ENCODE measurements around the gene TTLL1. TPM values are rescaled to one million over a fixed set of nuclear protein-coding genes. Genes with fewer than 3 reads are reported as not detected.
A peak's percentile ranks its signal among the peaks of the same experiment; 100 is the strongest.
"Not testable (repeated sequence)": the region's sequence is repeated elsewhere in the genome, so short reads cannot be mapped to it uniquely, and the experiment has no call there.

The TTLL1 gene
- total RNA-seq, 1 experiment from 2014 or later, result 9.6 TPM

DNA sequence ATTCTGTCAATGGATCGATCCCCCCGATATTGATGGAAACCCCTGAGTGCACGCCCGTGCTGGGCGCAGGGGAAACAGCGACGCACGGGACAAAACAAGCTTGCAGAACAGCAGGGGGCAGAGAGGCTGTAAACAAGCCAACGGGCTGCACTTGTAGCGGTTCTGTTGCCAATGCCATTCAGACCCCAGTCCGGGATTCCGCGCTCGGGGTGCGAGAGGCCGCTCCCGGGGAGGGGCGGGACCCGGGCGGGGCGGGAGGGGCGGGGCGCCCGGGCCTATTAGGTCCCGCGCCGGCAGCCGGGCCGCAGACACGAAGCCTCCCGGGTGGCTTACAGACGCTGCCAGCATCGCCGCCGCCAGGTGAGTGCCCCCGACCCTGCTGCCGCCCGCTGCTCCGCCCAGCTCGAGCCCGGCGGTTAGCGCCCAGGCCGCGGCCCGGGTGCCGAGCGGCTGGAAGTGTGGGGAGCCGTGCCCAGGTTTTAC lies 21.3 kb upstream of the TTLL1 start, which contains the start of gene BIK:
Gene BIK (plus strand): TSS at position 307 of the 483 bp plus-strand sequence. CDS start 13,273 bp downstream, outside the sequence.
- DNase-seq (ENCODE audit: low read depth), result peak; percentile 51

DNA sequence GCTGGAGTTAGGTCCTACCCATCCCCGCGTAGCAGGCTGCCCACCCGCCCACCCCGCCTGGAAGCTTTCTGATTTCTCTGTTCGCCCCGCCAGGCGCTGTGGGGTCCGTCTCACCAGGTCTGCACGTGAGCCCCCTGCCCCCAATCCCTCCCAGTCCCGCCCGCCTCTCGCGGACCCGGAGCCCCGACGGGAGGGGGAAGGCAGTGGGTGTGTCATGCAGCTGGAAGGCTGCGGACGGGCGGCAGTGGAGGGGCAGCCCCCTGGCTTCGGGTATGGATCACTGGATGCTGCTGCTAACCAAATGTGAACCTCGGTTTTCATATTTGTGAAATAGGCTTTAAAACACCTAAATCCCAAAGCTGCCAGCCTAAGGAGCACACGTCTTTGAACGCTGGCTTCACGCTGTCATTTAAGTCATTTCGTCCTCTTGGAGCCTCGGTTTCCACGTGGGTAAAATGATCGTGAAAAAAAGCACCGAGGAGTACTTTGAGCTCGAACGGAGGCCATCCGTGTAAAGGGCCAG lies 20.8 kb upstream of the TTLL1 start:
- no peak for DNase-seq (ENCODE audit: low read depth)

DNA sequence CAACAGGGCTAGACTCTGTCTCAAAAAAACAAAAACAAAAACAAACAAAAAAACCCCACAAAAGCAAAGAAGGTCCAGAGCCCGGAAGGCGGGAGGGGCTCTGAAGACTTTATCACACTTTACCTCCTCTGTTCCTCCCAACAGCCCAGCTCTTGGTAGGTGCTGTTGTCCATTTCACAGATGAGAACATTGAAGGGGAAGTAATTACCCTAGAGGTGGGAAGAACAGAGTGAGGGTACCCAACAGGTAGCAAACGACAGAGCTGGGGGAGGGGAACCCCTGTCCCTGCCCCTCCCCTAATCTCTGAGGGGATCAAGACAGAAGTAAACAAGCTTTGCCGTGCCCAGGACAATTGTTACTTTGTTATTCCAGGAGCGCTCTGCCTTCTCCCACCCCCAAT lies 20.3 kb upstream of the TTLL1 start:
- DNase-seq (ENCODE audit: low read depth), result no peak

DNA sequence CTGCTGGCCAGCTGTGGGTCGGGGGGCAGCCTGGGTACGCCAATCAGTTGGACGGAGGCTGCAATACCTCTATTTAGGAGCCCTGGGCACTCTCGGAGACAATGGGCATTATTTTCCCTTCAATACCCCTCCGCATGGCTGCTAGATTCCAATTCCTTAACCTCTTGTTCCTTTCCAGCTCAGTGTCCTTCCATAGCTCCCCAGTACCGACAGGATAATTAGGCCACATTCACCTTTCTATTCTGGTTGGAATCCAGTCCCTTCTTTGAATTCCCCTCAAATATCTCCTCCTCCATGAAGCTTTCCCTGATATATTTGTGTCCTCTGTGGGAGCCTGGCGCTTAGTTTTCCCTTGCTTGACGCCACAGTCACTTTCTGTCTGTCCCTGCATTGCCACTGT lies 17.1 kb upstream of the TTLL1 start:
- DNase-seq (ENCODE audit: low read depth), result no peak

DNA sequence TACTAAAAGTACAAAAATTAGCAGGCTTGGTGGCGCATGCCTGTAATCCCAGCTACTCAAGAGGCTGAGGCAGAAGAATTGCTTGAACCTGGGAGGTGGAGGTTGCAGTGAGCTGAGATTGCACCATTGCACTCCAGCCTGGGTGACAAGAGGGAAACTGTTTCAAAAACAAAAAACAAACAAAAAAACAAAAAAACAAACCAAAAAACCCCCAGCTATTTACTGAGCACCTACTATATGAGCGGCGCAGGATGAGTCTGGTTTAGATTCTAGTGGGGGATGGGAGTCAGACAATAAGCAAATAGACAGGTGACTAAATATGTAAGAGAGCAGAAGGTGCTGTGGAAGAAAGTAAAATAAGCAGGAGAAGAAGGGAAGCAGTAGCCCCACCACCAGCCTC lies 15.8 kb upstream of the TTLL1 start:
- not testable (repeated sequence) for DNase-seq (ENCODE audit: low read depth)

DNA sequence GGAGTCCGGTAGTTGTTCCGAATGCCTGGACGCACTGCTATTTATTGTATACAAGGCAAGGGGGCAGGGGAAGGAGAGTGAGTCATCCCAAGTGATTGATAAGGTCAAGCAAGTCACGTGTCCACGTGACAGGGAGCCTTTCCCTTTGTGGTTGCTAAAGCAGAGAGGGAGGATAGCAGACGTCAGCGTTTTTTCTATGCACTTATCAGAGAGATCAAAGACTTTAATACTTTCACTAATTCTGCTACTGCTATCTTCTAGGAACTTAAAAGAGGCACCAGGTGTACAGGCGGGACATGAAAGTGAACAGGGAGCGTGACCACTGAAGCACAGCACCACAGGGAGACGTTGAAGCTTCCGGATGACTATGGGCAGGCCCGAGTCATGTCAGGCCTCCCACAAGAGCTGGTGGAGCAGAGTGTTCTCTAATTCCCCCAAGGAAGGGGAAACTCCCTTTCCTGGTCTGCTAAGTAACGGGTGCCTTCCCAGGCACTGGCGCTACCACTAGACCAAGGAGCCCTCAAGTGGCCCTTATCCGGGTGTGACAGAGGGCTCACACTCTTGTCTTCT lies 14.9 kb upstream of the TTLL1 start:
- DNase-seq (ENCODE audit: low read depth), result peak; percentile 30

DNA sequence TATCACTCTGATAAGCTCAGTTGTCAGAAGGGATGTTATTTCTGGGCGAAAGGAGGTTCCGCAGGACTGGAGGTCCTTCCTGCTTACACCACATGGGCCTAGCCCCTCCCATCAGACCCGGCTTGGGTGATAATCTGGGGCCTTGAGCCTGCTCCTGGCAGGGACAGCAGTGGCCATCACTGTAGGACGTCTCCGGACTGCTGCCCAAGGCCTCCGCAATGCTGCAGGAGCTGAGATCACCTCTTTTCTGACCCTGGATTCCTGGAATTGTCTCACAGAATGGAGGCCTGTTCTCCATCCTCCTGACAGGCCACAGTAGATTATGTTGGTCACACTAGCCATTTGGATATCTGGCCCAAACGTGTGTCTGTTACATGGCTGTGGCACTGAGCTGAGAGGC lies 12.1 kb upstream of the TTLL1 start:
- no peak for DNase-seq (ENCODE audit: low read depth)

DNA sequence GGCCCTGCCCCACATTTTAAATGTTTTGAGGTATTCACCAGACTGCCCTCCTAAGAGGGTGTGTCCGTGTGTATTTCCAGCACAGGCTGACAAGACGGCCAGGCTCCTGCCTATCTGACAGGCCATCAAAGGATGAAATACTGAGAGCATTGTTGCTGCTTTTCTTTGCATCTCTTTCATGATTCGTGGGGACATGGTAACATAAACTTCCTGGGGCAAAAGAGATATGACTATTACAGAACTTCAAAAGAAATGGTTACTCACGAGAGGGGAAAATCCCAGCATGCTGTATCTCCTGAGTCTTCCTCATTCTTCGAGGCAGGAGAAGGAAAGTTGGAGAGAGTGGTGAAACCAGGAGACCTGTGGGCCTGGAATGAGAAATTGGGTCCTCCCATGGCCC lies 11.0 kb upstream of the TTLL1 start:
- DNase-seq (ENCODE audit: low read depth), result peak; percentile 33

DNA sequence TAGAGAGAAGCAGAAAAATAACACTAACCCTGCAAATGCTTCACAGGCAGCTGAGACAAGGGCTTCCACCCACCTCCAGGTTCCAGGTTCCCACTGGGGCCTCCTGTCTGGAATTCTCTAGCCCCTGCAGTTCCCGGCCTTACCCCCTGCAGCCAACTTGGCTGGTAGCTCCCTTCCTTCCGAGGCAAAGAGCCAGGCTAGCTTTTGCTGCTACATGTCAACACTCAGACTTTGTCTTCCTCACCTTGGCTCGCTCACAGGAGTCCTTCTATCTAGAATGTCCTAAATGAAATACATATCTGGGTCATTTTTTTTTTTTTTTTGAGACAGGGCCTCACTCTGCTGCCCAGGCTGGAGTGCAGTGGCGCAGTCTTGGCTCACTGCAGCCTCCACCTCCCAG lies 9.9 kb upstream of the TTLL1 start:
- no peak for DNase-seq (ENCODE audit: low read depth)

DNA sequence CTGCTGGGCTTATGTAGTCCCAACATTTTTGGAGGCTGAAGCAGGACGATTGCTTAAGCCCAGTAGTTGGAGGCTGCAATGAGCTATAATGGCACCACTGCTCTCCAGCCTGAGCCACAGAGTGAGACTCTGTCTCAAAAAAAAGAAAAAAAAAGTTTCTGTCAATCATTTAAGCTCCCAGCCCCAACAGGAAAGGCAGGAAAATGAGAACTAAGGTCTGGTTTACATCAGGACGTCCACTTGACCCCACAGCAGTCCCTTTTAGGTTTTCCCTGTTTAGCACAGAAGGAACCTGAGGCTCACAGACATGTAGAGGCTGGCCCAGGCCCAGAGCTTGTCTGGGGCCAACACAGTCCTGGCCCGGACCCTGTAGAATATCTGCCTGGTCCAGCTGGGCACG lies 9.2 kb upstream of the TTLL1 start:
- DNase-seq (ENCODE audit: low read depth), result no peak

DNA sequence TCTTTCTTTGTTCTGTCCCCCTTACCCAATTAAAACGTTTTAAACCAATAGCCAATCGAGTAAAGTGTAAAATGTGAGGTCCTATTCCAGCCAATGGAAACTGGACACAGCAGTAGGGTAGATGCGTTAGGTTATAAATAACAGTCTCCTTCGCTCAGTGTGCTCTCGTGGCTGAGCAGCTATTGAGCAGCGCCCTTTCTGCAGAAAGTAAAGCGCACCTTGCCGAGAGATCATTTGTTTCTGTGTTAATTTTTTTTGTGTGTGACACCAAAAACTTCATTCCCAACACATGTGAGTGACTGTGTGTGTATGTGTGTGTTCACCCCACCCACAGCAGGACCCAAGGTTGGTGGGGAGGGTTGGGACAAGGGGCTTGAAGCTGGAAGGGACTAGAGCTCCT lies 7.2 kb upstream of the TTLL1 start:
- no peak for DNase-seq (ENCODE audit: low read depth)

DNA sequence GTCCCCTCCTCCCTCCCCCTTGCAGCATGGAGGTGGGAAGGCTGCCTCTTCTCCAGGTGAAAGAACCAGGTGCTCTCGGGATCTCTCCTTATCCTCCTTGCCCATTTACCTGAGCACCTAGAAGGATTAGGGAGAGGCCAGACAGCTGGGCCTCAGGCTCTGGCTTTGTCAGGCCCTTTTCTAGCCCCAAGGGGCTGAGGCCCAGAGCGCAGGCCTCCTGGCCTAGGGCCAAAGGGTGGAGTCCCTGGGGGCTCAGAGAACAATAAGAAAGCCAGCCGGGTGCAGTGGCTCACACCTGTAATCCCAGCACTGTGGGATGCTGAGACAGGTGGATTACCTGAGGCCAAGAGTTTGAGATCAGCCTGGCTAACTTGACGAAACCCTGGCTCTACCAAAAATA lies 5.4 kb upstream of the TTLL1 start:
- DNase-seq (ENCODE audit: low read depth), result no peak

DNA sequence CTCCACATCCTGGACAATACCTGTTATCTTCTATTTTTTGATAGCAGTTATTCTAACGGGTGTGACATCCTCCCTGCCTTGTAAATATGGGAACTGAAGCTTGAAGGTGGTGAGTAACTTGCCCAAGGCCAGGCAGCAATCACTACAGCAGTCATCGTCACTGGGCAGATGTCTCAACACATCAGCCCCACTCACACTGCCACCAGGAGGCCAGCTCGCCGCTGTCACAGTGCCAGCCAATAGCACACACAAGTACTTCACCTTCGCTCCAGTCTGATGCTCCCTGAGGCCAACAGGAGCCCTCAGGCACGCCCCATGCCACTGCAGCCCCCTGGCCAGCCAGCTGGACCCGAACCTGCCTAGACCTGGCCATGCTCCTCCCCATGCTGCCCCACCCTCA lies 4.9 kb upstream of the TTLL1 start:
- DNase-seq (ENCODE audit: low read depth), result peak; percentile 61

DNA sequence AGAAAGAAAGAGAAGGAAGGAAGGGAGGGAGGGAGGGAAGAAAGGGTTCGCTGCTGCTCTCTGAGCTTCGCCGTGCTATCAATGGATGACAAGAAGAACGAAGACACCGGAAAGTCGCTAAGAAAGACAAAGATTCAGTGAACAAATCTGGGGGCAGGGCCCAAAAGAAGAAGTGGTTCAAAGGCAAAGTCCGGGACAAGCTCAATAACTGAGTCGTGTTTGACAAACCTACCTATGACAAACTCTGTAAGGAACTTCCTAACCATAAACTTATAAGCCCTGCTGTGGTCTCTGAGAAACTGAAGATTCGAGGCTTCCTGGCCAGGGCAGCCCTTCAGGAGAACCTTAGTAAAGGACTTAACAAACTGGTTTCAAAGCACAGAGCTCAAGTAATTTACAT lies 2.9 kb upstream of the TTLL1 start:
- no peak for DNase-seq (ENCODE audit: low read depth)

DNA sequence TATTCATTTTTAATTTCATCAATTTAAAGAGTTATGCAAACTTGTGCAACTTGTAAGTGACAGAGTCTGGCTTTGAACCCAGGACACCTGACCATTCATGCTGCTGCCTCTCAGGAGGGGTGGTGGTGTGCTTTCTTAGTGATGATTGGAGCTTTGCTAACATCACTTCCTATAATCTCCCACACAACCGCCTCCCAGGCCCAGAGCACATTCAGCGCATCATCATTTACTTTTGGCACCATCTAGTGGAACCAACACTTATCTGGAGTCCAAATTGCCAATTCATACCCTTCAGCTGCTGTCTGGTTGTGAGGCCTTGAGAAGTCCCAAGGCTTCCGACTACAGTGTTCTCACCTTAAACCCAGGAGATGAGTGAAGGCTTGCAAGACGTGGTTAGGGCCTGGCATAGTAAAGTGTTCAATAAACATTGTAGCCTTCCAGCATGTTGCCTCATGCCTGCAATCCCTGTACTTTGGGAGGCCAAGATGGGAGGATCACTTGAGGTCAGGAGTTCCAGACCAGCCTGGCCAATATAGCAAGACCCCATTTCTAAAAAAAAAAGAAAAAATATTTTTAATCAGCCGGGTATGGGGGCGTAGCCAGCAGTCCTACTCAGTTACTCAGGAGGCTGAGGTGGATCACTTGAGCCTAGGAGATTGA lies 1.1 kb upstream of the TTLL1 start:
- peak; percentile 86 for DNase-seq (ENCODE audit: low read depth)

DNA sequence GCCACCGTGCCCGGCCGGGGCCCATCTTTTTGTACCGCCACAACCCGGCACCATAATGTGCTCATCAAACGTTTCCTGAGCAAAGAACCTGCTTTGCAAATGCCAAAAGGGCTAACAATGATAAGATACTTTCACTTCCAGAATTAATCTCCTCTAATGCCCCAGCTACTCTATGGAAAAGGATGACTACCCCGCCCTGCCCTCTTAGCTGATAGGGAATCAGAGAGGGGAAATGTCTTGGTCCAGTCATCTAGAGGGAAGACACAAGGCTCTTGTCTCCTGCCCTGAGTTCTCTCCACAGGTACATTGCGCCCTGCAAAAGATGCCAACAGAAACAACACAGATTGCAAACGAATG lies 586 bp downstream of the TTLL1 start:
- peak; percentile 23 for DNase-seq (ENCODE audit: low read depth)

DNA sequence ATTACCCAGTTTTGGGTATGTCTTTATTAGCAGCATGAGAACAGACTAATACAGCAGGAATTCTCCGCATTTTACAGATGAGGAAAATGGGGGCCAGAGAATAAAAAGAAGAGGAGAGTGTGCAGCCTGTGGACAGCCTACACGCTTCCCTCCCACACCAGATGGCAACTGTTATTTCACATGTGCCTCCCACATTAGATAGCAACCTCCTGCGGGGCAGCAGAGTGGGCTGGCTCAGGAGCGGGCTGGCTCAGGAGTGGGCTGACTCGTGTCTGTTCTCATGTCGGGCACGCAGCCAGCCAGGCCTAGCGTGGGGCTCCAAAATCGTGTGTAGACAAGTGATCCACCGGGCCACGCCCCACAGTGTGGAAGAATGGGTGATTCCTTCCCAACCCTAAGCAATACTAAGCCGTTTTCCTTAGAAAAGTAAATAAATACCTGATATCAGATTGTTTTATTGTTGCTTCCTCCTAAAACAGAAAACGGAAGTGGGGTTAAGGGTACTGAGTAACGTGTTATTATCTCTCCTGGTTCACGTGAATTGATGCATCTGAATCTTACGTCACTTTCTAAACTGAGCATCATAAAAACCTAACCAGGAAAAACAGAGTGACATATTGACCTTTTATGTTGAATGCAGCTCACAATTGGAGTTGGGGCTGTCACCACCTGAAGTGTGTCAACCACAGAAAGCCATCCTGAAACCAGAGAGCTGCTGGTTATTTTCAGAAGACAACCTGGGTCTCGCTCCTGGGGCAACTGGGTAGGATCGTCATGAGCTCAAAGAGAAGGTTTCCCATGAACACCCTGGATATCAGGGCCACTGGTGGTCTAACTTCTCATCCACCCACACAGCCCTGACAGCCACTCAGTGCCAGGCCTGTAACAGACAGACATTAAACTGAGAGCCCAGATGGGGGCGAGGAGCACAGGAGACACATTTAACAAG lies 3.3 kb downstream of the TTLL1 start:
- no peak for DNase-seq (ENCODE audit: low read depth)

DNA sequence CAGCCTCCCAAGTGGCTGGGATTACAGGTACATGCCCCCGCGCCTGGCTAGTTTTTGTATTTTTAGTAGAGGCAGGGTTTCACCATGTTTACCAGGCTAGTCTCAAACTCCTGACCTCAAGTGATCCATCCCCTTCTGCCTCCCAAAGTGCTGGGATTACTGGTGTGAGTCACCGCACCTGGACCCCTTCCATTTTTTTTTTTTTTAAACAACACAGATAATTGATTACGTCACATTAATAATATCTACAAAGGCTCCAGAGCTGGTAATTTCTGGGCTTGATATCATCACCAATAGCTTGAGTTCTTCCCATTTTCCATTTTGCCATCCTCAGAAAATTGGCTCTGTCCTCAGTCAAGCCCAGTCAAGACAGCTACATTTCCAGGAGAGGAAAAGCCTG lies 7.2 kb downstream of the TTLL1 start:
- peak; percentile 30 for DNase-seq (ENCODE audit: low read depth)

DNA sequence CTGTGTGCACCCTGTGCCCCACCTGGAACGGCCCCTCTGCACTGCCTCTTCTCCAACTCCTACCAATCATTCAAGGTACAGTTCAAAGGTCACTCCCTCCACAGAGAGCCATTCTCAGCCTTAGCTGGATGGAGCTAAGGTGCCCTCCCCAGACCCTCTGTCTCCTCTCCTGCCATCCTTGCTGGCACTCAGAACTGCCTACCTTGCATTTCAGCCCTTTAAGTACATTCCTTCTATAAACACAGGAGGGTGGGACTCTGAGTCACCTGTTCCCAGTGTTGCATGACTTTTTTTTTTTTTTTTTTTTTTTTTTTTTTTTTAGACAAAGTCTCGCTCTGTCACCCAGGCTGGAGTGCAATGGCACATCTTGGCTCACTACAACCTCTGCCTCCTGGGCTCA lies 8.6 kb downstream of the TTLL1 start:
- no peak for DNase-seq (ENCODE audit: low read depth)

DNA sequence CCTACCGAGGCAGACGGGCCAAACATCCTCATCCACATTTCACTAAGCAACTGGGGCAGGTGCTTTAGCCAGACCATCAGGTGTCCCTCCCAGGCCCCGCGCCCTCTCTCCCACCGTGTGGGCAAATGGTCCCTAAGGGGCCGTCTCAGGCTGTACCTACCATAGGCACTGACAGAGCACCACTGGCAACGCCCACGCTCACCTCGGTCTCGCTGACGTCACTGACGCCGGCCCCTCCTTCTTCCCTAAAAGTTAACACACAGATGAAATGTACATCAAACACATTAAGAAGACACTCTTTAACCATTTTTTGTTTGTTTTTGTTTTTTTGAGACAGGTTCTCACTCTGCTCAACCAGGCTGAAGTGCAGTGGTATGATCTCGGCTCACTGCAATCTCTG lies 9.4 kb downstream of the TTLL1 start:
- no peak for DNase-seq (ENCODE audit: low read depth)

DNA sequence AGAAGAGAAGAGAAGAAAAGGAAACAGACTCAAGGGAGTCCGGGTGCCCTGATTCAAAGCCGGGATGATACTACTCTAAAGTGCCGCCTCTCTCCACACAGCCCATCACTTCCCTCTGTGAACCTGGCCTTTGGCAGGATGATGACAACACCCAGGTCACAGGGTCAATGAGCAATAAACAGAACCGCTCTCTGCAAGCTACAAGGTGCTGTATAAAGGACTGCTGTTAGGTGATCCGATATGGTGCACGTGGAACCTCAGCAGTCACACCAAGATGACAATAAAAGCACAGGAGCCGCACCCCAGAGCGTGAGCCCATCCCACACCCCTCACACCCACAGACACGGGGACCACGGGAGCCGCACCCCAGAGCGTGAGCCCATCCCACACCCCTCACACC lies 10.7 kb downstream of the TTLL1 start:
- DNase-seq (ENCODE audit: low read depth), result no peak

DNA sequence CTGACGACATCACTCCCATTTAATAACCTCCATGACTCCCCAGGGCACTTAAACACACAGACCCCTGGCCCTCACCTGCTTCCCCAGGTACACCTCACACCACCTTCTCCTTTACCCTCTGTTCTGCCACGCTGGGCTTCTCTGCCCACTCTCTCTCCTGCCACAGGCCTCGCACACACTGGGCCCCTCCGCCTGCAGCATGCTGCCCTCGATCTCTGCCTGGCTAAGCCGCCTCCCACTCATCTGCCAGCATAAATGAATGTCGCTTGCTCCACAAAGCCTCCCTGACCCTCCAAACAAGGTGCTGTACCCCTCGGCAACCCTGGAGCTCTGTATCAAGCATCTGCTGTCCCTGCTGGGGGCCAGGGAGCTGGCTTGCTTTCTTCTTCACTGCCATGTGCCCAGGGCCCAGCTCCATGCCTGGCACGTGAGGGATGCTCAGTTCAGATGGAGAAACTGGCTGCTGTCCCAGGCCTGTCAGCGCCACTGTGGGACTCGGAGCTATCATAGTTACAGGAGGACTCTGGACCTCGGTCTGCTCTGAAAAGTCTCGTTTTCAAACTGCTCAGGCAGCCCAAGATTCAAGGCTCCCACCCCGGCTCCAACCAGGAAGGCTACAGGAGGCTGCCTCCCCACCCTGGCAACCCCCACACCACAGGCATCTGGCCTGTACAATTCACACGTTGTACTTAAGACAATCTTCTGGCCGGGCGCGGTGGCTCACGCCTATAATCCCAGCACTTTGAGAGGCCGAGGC lies 11.9 kb downstream of the TTLL1 start:
- no peak for DNase-seq (ENCODE audit: low read depth)
